ENCODE measurements around the gene AHDC1. TPM values are rescaled to one million over a fixed set of nuclear protein-coding genes. Genes with fewer than 3 reads are reported as not detected.

The AHDC1 gene
- total and polyA plus RNA-seq, 2 experiments from 2014 or later, result 3.9 to 5.3 TPM

DNA sequence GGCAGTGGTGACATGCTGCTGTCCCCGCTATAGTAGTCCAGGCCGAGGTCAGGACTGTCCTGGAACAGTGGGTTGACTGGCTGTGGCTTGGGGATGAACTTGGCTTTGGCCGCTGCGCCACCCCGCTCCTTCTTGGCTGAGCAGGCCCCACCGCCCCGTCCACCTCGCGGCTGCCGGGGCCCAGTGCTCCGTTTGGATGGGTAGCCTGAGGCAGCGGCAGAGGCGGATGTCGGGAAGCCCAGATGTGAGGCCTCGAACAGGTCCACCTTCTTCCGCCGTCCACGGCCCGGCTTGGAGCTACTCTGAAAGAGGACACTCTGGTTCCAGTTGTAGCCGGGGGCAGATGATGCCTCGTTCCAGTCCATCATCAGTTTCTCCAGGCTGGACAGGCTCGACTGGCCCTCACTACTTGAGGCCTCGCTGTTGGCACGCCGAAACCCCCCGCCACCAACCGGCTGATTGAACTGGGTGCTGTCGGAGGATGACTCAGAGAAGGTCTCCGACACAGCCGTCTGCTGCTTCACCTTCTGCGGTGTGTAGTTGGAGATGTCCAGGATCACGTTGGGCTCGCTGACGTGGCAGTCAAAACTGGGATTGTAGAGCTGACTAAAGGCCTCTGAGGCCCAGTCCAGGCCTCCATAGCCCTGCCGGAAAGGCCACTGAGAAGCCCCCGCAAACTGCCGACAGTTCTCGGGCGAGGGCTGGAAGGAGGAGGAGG is 55.6 kb downstream of the AHDC1 start:
- H3K4me3 ChIP-seq, result no peak overlapping the region
- no peaks in the 10 kb centered on the region for H3K36me3 ChIP-seq (ENCODE audit: low read depth)
- H3K4me2 ChIP-seq (ENCODE audit: unreplicated experiment), result no peak overlapping the region
- in situ Hi-C loops (cut with MboI), result no loop called here
- H3K27me3 ChIP-seq (replicated peaks; ENCODE audit: insufficient read depth), result no peaks in the 10 kb centered on the region
- TF ChIP-seq EZH2phosphoT487 (IDR thresholded peaks at IDR 0.05; ENCODE audit: insufficient read depth, low read depth) (no peak), EZH2 (IDR thresholded peaks at IDR 0.05; ENCODE audit: insufficient read depth, poor library complexity, severe bottlenecking) (no peak)
- H2AFZ ChIP-seq, result no peak overlapping the region
- no peak overlapping the region for H3K27ac ChIP-seq
- peaks cover 30% of the 10 kb centered on the region for H3K4me1 ChIP-seq (ENCODE audit: insufficient read depth)
- peaks cover 34% of the 10 kb centered on the region for H3K79me2 ChIP-seq (ENCODE audit: insufficient read depth)
- H3K9me3 ChIP-seq (ENCODE audit: low read depth), result no peaks in the 10 kb centered on the region
- DNase-seq, result no peak
- H3F3A ChIP-seq (ENCODE audit: insufficient read depth), result peaks cover 30% of the 10 kb centered on the region
- H3K9me2 ChIP-seq (ENCODE audit: insufficient read depth), result no peaks in the 10 kb centered on the region
- no peak overlapping the region for H3K9ac ChIP-seq
- 90 to 93% methylated on average over 38 of the region's 39 CpGs for WGBS, 2 experiments (ENCODE audit: low coverage in 1 of 2, low lambda C conversion rate in 2 of 2, missing lambda C conversion rate in 2 of 2)
- H4K20me1 ChIP-seq (ENCODE audit: insufficient read depth), result no peaks in the 10 kb centered on the region

- Histone ChIP-seq H3F3A (ENCODE audit: insufficient read depth) (peaks cover 36% of the 10 kb centered on the region), H3K79me2 (ENCODE audit: insufficient read depth) (peaks cover 41% of the 10 kb centered on the region), H3K36me3 (ENCODE audit: low read depth) (no peaks in the 10 kb centered on the region)
Observed at GRCh38 chr1:27547220-27548116, 56.5 kb downstream of the AHDC1 start.

DNA sequence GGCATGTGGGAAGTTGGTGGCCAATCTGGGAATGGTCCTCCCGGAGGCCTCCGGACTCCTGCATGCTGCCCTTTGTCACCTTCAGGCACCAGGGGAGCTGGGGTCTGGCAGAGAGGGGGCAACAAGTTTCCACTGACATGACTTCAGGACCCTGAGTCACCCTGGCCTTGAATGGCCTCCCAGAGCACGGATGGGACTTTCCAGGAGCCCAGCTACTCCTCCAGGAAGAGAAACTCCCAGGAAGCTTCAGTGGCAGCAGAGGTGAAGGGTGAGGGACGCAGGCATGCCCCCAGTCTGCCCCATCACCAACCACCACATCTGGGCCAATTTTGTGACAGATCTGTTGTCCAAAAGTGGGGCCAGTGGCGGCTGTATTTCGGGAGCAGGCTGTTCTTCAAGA is 58.1 kb downstream of the AHDC1 start:
- in situ Hi-C loops (cut with MboI), result no loop called here
- Histone ChIP-seq H3K36me3 (ENCODE audit: low read depth) (no peaks in the 10 kb centered on the region), H3K27ac (peak overlapping the region; percentile 93), H3K9ac (peak overlapping the region; percentile 69), H2AFZ (no peak overlapping the region), H3K4me1 (ENCODE audit: insufficient read depth) (peaks cover 48% of the 10 kb centered on the region), H3K9me3 (ENCODE audit: low read depth) (no peaks in the 10 kb centered on the region), H3K79me2 (ENCODE audit: insufficient read depth) (peaks cover 49% of the 10 kb centered on the region), H3F3A (ENCODE audit: insufficient read depth) (peaks cover 49% of the 10 kb centered on the region), H3K4me3 (no peak overlapping the region), H3K4me2 (ENCODE audit: unreplicated experiment) (peak overlapping the region; percentile 62), H3K27me3 (replicated peaks; ENCODE audit: insufficient read depth) (no peaks in the 10 kb centered on the region), H3K9me2 (ENCODE audit: insufficient read depth) (no peaks in the 10 kb centered on the region), H4K20me1 (ENCODE audit: insufficient read depth) (no peaks in the 10 kb centered on the region)
- 57 to 58% methylated on average over 6 of the region's 6 CpGs for WGBS, 2 experiments (ENCODE audit: low coverage in 1 of 2, low lambda C conversion rate in 2 of 2, missing lambda C conversion rate in 2 of 2)
- TF ChIP-seq EZH2phosphoT487 (IDR thresholded peaks at IDR 0.05; ENCODE audit: insufficient read depth, low read depth) (no peak), EZH2 (IDR thresholded peaks at IDR 0.05; ENCODE audit: insufficient read depth, poor library complexity, severe bottlenecking) (no peak)
- DNase-seq, result peak; percentile 62

More at GRCh38 chr1:27547220-27548116, 56.5 kb downstream of the AHDC1 start:
- in situ Hi-C loops (cut with MboI), result no loop called here
- Histone ChIP-seq H3K27me3 (replicated peaks; ENCODE audit: insufficient read depth) (no peaks in the 10 kb centered on the region), H3K4me1 (ENCODE audit: insufficient read depth) (peaks cover 38% of the 10 kb centered on the region), H3K4me3 (no peak overlapping the region), H4K20me1 (ENCODE audit: insufficient read depth) (no peaks in the 10 kb centered on the region), H3K9me2 (ENCODE audit: insufficient read depth) (no peaks in the 10 kb centered on the region), H3K9me3 (ENCODE audit: low read depth) (no peaks in the 10 kb centered on the region), H3K4me2 (ENCODE audit: unreplicated experiment) (no peak overlapping the region), H2AFZ (no peak overlapping the region), H3K9ac (no peak overlapping the region), H3K27ac (no peak overlapping the region)
- TF ChIP-seq EZH2 (IDR thresholded peaks at IDR 0.05; ENCODE audit: insufficient read depth, poor library complexity, severe bottlenecking) (no peak), EZH2phosphoT487 (IDR thresholded peaks at IDR 0.05; ENCODE audit: insufficient read depth, low read depth) (no peak)
- whole genome bisulfite sequencing, 2 experiments (ENCODE audit: low coverage in 1 of 2, low lambda C conversion rate in 2 of 2, missing lambda C conversion rate in 2 of 2), result 91 to 93% methylated on average over 36 to 39 of the region's 44 CpGs
- DNase-seq, result no peak

GRCh38 chr1:27545271-27545670 is 58.7 kb downstream of the AHDC1 start:
- peak overlapping the region; percentile 69 for H3K9ac ChIP-seq
- H3K4me1 ChIP-seq (ENCODE audit: insufficient read depth), result peaks cover 54% of the 10 kb centered on the region
- no peaks in the 10 kb centered on the region for H4K20me1 ChIP-seq (ENCODE audit: insufficient read depth)
- no peaks in the 10 kb centered on the region for H3K9me2 ChIP-seq (ENCODE audit: insufficient read depth)
- 10 to 18% methylated on average over 5 of the region's 5 CpGs for WGBS, 2 experiments (ENCODE audit: low coverage in 1 of 2, low lambda C conversion rate in 2 of 2, missing lambda C conversion rate in 2 of 2)
- peak; percentile 90 for DNase-seq
- H3K36me3 ChIP-seq (ENCODE audit: low read depth), result no peaks in the 10 kb centered on the region
- H3K4me2 ChIP-seq (ENCODE audit: unreplicated experiment), result peak overlapping the region; percentile 62
- peaks cover 49% of the 10 kb centered on the region for H3F3A ChIP-seq (ENCODE audit: insufficient read depth)
- in situ Hi-C loops (cut with MboI), result no loop called here
- no peak for TF ChIP-seq EZH2 (IDR thresholded peaks at IDR 0.05; ENCODE audit: insufficient read depth, poor library complexity, severe bottlenecking)
- TF ChIP-seq EZH2phosphoT487 (IDR thresholded peaks at IDR 0.05; ENCODE audit: insufficient read depth, low read depth), result no peak
- no peak overlapping the region for H3K4me3 ChIP-seq
- H3K27me3 ChIP-seq (replicated peaks; ENCODE audit: insufficient read depth), result no peaks in the 10 kb centered on the region
- no peaks in the 10 kb centered on the region for H3K9me3 ChIP-seq (ENCODE audit: low read depth)
- peak overlapping the region; percentile 93 for H3K27ac ChIP-seq
- no peak overlapping the region for H2AFZ ChIP-seq
- H3K79me2 ChIP-seq (ENCODE audit: insufficient read depth), result peaks cover 49% of the 10 kb centered on the region
